Measurements from ENCODE around the gene TXNIP. TPM values are rescaled to one million over a fixed set of nuclear protein-coding genes. Genes with fewer than 3 reads are reported as not detected.

TXNIP gene
- total RNA-seq, 1 experiment from 2014 or later, result 2.5 TPM

DNA sequence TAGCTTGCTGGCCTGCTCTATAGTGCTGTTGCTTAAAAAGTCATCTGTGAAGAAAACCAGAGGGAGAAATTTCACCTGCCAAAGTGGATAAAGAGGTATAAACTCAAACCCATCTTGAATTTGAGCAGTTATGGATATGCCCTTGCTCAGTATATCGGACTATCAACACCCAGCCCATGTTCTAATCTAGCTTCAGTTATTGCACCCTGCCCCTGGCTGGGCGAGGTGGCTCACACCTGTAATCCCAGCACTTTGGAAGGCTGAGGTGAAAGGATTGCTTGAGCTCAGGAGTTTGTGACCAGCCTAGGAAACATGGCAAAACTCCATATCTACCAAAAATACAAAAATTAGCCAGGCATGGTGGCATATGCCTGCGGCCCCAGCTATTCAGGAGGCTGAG lies 51.8 kb downstream of the TXNIP start:
- ChIA-PET POLR2A (no interaction called here), RAD21 (ENCODE audit: low non-redundant PET in 1 of 2, low total read pairs in 2 of 2, uncharacterized antibody in 2 of 2, unreplicated experiment in 2 of 2) (no interaction called here), CTCF (no interaction called here)
- DNase-seq (ENCODE audit: low read depth, low spot score) (no peak), ATAC-seq (no peak)
- no peaks in the 10 kb centered on the region for H4K20me1 ChIP-seq (ENCODE audit: insufficient read depth)
- no peak overlapping the region for H3K27ac ChIP-seq (ENCODE audit: low read depth, low read length)
- H3K79me2 ChIP-seq (ENCODE audit: insufficient read depth, low read length), result no peaks in the 10 kb centered on the region
- H3K4me1 ChIP-seq (ENCODE audit: control insufficient read depth in 1 of 2, insufficient read depth in 2 of 2, low read length in 2 of 2), result peaks cover 0 to 3% of the 10 kb centered on the region in 2 experiments; a peak in 1 of 4 replicates
- H3K36me3 ChIP-seq (ENCODE audit: control insufficient read depth in 1 of 2, insufficient read depth in 2 of 2, low read length in 2 of 2), result no peaks in the 10 kb centered on the region
- no peaks in the 10 kb centered on the region for H3K9me2 ChIP-seq (ENCODE audit: insufficient read depth)
- TF ChIP-seq SP1 (IDR thresholded peaks at IDR 0.05; ENCODE audit: low read depth) (no peak), EZH2 (IDR thresholded peaks at IDR 0.05) (no peak), SRF (IDR thresholded peaks at IDR 0.05; ENCODE audit: low read depth) (no peak), RAD21 (IDR thresholded peaks at IDR 0.05; ENCODE audit: low read depth) (no peak), CEBPB (IDR thresholded peaks at IDR 0.05; ENCODE audit: low read depth) (no peak)
- H3K4me2 ChIP-seq (ENCODE audit: low read length), result no peak overlapping the region
- intact Hi-C loops (cut with micrococcal nuclease), result loop anchor here (10.0 kb wide), 1 partner anchor 60 kb away; no protein-coding TSS in a partner anchor
- no peak overlapping the region for H2AFZ ChIP-seq (ENCODE audit: low read depth, low read length, poor library complexity, severe bottlenecking)
- H3K4me3 ChIP-seq (replicated peaks in 1 of 2; ENCODE audit: low read depth in 1 of 2, low read length in 2 of 2), result no peak overlapping the region
- no TSS peak for BruUV-seq (replicated peaks)
- H3K9ac ChIP-seq (ENCODE audit: low read length), result no peak overlapping the region
- H3K27me3 ChIP-seq (ENCODE audit: insufficient read depth, low read length), result no peaks in the 10 kb centered on the region
- H3K9me3 ChIP-seq (ENCODE audit: control insufficient read depth in 1 of 2, insufficient read depth in 1 of 2, low read depth in 1 of 2, low read length in 2 of 2), result no peaks in the 10 kb centered on the region

DNA sequence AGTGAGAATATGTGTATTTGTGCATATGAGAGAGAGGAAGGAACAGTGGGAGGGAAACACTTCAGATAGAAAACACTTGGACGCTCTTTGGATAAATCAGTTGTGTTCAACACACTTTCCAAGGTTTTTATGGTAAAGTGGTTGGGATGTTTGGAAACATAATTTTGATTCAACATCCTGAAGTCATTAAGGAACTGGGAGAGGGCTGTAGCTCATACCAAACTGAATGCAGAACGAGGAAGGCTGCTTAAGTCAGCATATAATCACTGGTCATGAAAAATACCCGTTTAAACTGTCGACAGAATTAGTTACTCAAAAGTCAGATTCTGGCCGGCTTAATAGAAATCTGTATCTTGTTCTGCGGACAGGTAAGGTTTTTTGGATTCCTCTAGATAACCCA lies 53.5 kb downstream of the TXNIP start:
- Histone ChIP-seq H3K36me3 (ENCODE audit: control insufficient read depth in 1 of 2, insufficient read depth in 2 of 2, low read length in 2 of 2) (no peaks in the 10 kb centered on the region), H2AFZ (ENCODE audit: low read depth, low read length, poor library complexity, severe bottlenecking) (no peak overlapping the region), H3K27me3 (ENCODE audit: insufficient read depth, low read length) (no peaks in the 10 kb centered on the region), H3K9me3 (ENCODE audit: control insufficient read depth in 1 of 2, insufficient read depth in 1 of 2, low read depth in 1 of 2, low read length in 2 of 2) (no peaks in the 10 kb centered on the region), H3K4me2 (ENCODE audit: low read length) (no peak overlapping the region), H3K27ac (ENCODE audit: low read depth, low read length) (no peak overlapping the region), H3K4me1 (ENCODE audit: control insufficient read depth in 1 of 2, insufficient read depth in 2 of 2, low read length in 2 of 2) (peaks cover 0 to 3% of the 10 kb centered on the region in 2 experiments; a peak in 1 of 4 replicates), H3K9ac (ENCODE audit: low read length) (no peak overlapping the region), H3K9me2 (ENCODE audit: insufficient read depth) (no peaks in the 10 kb centered on the region), H3K4me3 (replicated peaks in 1 of 2; ENCODE audit: low read depth in 1 of 2, low read length in 2 of 2) (no peak overlapping the region), H3K79me2 (ENCODE audit: insufficient read depth, low read length) (no peaks in the 10 kb centered on the region), H4K20me1 (ENCODE audit: insufficient read depth) (no peaks in the 10 kb centered on the region)
- ChIA-PET RAD21 (ENCODE audit: low non-redundant PET in 1 of 2, low total read pairs in 2 of 2, uncharacterized antibody in 2 of 2, unreplicated experiment in 2 of 2) (no interaction called here), CTCF (no interaction called here), POLR2A (interaction anchor here (1.1 kb wide), 1 partner anchor 12 kb away, joined by 3 read pairs; no protein-coding TSS in a partner anchor)
- TF ChIP-seq ATF3 (IDR thresholded peaks at IDR 0.05) (no peak), ZNF274 (IDR thresholded peaks at IDR 0.05; ENCODE audit: low read depth, low read length) (no peak), SIN3A (IDR thresholded peaks at IDR 0.05; ENCODE audit: low read depth) (no peak), POLR2AphosphoS5 (IDR thresholded peaks at IDR 0.05; ENCODE audit: low read depth, low read length) (no peak), SP1 (IDR thresholded peaks at IDR 0.05; ENCODE audit: low read depth) (no peak), CTCF (IDR thresholded peaks at IDR 0.05 in 2 of 3, conservative IDR thresholded peaks at IDR 0.05 in 1 of 3; ENCODE audit: borderline replicate concordance in 1 of 3, insufficient read depth in 1 of 3, low read depth in 2 of 3, low read length in 2 of 3) (no peak), ELF1 (IDR thresholded peaks at IDR 0.05; ENCODE audit: borderline replicate concordance, low read depth) (no peak), EZH2phosphoT487 (IDR thresholded peaks at IDR 0.05; ENCODE audit: borderline replicate concordance) (no peak), TCF7L2 (IDR thresholded peaks at IDR 0.05; ENCODE audit: borderline replicate concordance, extremely low read depth, insufficient read depth, insufficient read length) (no peak), CBX3 (IDR thresholded peaks at IDR 0.05; ENCODE audit: low read depth) (no peak), EGR1 (IDR thresholded peaks at IDR 0.05; ENCODE audit: low read depth) (no peak), ZBTB33 (IDR thresholded peaks at IDR 0.05; ENCODE audit: extremely low read depth, insufficient replicate concordance, low read length) (no peak), FOSL1 (IDR thresholded peaks at IDR 0.05; ENCODE audit: low read depth) (no peak), SRF (IDR thresholded peaks at IDR 0.05; ENCODE audit: low read depth) (no peak), EZH2 (IDR thresholded peaks at IDR 0.05) (no peak), CEBPB (IDR thresholded peaks at IDR 0.05; ENCODE audit: low read depth) (no peak)
- DNase-seq (ENCODE audit: low read depth, low spot score) (no peak), ATAC-seq (no peak)
- BruUV-seq (replicated peaks), result no TSS peak
- intact Hi-C loops (cut with micrococcal nuclease), result loop anchor here (10.0 kb wide), 1 partner anchor 62 kb away; no protein-coding TSS in a partner anchor
